ENCODE results near the gene ZFHX2. TPM values are rescaled to one million over a fixed set of nuclear protein-coding genes. Genes with fewer than 3 reads are reported as not detected.
A peak's percentile ranks its signal among the peaks of the same experiment; 100 is the strongest.

The ZFHX2 gene
- total RNA-seq, 1 experiment from 2014 or later, result 2.2 TPM

DNA sequence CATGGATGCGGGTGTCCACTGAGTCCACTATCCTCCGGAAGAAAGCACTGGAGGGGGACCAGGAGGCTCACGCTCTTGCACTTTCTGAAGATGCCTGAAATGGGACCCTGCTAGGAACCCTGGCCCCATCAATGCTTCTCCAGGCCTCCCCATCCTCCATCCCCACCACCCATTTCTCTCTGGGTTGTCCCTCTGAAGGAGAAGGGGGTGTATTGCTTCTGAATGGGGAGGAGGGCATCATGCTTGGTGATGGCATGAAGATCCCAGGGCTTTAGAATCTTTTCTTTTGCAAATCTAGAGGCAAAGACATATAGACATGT, 27.7 kb upstream of the ZFHX2 start:
- peak; percentile 43 for DNase-seq
- no peaks in the 10 kb centered on the region for H3K36me3 ChIP-seq (replicated peaks; ENCODE audit: control insufficient read depth, insufficient read depth, low read length)
- no peak overlapping the region for H3K4me3 ChIP-seq (ENCODE audit: insufficient read depth, low read depth, low read length)
- peaks cover 43% of the 10 kb centered on the region for H3K27me3 ChIP-seq (ENCODE audit: control insufficient read depth, insufficient read depth, low read length)

DNA sequence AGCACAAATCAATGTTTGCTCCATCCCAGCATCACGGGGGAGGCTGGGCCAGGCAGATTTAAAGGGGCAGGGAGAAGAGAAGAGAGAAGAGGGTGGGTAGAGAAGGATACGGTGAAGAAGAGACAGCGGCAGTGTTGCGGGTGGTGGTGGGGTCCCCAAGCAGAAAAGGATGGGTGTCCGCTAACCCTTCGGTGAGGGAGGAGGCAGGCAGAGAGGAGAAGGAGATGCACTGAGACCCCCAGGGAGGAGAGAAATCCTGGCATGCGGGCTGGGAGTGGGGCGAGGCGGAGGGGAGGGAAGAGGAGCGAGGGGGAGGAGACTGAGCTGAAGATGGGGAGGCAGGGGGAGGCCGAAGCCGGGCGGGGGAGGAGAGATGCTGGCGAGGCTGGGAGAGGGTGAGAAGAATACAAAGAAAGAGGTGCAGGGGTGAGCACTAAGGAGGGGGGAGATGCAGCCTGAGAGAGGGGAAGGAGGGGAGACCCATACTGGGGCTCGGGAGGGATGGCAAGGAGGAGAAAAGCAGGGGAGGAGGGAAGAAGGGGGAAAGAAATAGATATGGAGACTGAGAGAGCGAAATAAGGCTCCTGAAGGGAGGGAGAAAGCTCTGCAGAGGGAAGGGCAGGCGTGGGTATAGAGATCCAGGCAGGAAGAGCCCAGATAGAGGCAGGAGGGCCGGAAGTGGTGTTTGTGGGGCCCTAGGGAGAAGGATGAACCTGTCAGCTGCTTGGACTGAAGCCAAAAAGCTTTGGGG, 27.2 kb upstream of the ZFHX2 start, which contains the start of gene JPH4:
TSS of gene JPH4 (minus strand) at position 231 of the 751 bp plus-strand sequence. CDS start 1,337 bp downstream, outside the sequence.
- H3K27me3 ChIP-seq (ENCODE audit: control insufficient read depth, insufficient read depth, low read length), result peaks cover 43% of the 10 kb centered on the region
- H3K4me3 ChIP-seq (ENCODE audit: insufficient read depth, low read depth, low read length), result peak within 1 kb of the TSS; percentile 53

DNA sequence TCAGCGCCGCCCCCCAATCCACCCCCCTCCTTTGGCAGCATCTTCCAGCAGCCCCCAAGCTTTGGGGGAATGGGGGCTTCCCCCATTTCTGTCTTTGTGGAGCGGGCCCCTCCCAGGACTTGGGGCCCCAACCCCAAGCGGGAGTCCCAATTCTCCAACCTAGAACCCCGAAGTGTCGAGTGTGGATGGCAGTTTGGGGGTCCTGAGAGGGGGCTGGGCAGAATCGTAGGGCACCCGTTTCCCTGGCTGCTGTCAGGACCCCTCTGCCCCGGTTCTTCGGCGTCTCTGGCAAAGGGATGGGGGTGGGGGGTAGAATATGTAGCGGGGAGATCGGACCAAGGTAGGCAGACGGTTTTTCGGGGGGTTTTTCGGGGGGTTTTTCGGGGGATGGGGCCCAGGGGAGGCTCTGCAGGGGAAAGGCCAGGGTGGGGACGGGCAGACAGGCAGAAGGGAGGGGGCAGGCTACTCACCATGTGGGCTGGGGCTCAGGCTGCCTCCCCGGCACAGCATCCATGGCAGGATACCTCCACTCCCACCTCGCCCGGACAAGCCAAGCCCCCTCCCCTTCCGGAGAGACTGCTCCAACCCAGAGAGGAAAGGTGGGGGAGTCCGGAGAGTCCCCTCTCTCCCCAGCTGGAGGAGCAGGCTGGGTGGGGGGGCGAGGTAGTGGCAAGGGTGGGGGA, 26.3 kb upstream of the ZFHX2 start:
- peaks cover 43% of the 10 kb centered on the region for H3K27me3 ChIP-seq (ENCODE audit: control insufficient read depth, insufficient read depth, low read length)
- DNase-seq, result peak; percentile 88
- H3K4me3 ChIP-seq (ENCODE audit: insufficient read depth, low read depth, low read length), result peak overlapping the region; percentile 53
- peaks cover 1% of the 10 kb centered on the region; the same call in 1 of the 2 replicates for H3K36me3 ChIP-seq (replicated peaks; ENCODE audit: control insufficient read depth, insufficient read depth, low read length)

More for the DNA sequence above, 27.2 kb upstream of the ZFHX2 start, which contains the start of gene JPH4:
- DNase-seq, result peak; percentile 89
- no peaks in the 10 kb centered on the region for H3K36me3 ChIP-seq (replicated peaks; ENCODE audit: control insufficient read depth, insufficient read depth, low read length)

DNA sequence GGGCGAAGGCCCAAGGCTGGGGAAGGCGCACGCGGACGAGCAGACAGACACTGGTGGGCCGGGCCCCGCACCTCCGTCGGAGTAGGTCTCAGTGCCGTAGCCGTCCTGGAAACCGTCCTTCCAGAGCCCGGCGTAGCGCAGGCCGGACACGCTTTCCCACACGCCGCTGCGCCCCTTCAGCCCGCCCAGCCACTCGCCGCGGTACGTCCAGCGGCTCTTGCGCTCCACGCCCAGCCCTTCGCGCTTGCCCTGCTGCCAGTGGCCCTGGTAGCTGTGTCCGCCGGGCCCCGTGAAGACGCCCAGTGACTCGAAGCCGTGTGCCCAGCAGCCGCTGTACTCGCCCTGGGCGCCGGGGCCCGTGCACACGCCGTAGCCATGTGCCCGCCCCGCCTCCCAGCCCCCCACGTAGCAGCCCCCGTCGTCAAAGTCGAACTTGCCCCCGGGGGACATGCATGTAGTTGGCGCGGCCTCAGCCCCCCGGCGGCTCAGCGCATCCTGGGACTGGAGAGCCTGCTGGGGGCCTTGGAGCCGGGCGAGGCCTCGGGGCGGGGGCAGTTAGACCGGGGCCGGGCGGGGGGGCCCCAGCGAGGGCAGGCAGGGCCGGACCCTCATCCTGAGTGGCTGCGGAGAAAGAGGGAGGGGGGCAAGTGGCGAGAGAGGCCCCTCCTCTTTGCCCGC, 25.6 kb upstream of the ZFHX2 start:
- peak overlapping the region; percentile 53 for H3K4me3 ChIP-seq (ENCODE audit: insufficient read depth, low read depth, low read length)
- H3K36me3 ChIP-seq (replicated peaks; ENCODE audit: control insufficient read depth, insufficient read depth, low read length), result peaks cover 1% of the 10 kb centered on the region; the same call in 1 of the 2 replicates
- peak; percentile 90 for DNase-seq
- peaks cover 43% of the 10 kb centered on the region for H3K27me3 ChIP-seq (ENCODE audit: control insufficient read depth, insufficient read depth, low read length)

DNA sequence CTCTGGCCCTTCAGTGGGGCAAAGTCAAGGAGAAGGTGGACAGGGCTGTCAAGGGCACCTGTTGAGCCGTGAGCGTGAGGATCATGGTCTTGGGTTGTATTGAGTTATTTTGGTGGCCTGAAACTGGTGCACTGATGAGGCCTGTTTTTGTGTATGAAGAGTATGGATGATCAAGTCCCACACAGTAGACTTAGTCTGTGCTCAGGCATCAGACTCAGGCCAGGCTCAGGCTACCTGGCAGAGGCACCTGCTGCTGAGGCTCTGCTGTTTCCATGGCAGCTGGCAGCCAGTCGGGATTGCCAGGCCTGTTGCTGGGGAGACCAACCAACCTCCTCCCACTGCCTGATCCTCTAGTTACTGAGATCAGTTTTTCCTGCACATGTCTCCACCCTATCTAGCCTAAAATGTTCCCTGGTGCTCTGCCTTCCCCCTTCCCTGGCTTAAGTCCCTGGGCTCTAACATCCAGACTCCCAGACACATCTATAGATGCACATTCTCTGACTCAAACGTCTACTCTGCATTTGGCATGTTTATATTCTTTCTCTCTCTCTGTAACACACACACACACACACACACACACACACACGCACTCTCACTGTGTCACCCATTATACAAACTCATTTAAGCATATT, 21.9 kb upstream of the ZFHX2 start:
- peaks cover 37% of the 10 kb centered on the region for H3K27me3 ChIP-seq (ENCODE audit: control insufficient read depth, insufficient read depth, low read length)
- H3K36me3 ChIP-seq (replicated peaks; ENCODE audit: control insufficient read depth, insufficient read depth, low read length), result peaks cover 1% of the 10 kb centered on the region; the same call in 1 of the 2 replicates
- no peak overlapping the region for H3K4me3 ChIP-seq (ENCODE audit: insufficient read depth, low read depth, low read length)
- peak; percentile 30 for DNase-seq

DNA sequence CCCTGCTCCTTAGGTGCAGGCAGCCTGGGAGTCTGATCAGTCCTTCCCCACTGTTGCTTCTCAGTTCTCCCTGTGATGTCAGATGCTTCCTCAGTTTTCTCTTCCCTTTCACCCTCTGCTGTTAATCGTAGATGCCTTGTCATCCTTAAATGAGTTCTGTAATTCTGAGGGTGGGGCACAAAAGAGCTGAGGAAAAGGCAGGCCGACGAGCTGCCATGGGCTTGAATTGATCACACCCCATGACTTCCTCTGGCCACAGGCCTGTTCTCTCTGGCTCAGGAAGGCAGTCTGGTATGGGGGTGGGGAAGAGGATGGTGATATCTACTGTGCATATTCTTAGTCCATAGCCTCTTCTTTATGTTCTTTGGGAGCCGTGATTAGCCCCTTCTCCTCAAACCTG, 21.3 kb upstream of the ZFHX2 start:
- no peak overlapping the region for H3K4me3 ChIP-seq (ENCODE audit: insufficient read depth, low read depth, low read length)
- peaks cover 1% of the 10 kb centered on the region; the same call in 1 of the 2 replicates for H3K36me3 ChIP-seq (replicated peaks; ENCODE audit: control insufficient read depth, insufficient read depth, low read length)
- no peak for DNase-seq
- H3K27me3 ChIP-seq (ENCODE audit: control insufficient read depth, insufficient read depth, low read length), result peaks cover 31% of the 10 kb centered on the region

DNA sequence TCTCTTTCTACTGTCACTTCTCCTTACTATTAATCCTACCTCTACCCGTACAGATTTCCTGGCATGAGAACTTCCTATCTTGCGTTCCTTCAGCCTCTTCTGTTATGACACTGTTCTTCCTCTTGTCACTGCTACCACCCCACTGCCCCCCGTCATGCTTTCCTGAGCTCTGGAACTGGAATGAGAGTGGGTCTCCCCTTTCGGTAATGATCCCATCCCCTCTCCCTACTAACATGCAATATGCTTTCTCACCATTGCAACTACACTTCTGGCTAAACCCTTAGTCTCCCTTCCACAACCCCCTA, 20.9 kb upstream of the ZFHX2 start:
- no peak for DNase-seq
- no peak overlapping the region for H3K4me3 ChIP-seq (ENCODE audit: insufficient read depth, low read depth, low read length)
- peaks cover 1% of the 10 kb centered on the region; the same call in 1 of the 2 replicates for H3K36me3 ChIP-seq (replicated peaks; ENCODE audit: control insufficient read depth, insufficient read depth, low read length)
- H3K27me3 ChIP-seq (ENCODE audit: control insufficient read depth, insufficient read depth, low read length), result peaks cover 28% of the 10 kb centered on the region

DNA sequence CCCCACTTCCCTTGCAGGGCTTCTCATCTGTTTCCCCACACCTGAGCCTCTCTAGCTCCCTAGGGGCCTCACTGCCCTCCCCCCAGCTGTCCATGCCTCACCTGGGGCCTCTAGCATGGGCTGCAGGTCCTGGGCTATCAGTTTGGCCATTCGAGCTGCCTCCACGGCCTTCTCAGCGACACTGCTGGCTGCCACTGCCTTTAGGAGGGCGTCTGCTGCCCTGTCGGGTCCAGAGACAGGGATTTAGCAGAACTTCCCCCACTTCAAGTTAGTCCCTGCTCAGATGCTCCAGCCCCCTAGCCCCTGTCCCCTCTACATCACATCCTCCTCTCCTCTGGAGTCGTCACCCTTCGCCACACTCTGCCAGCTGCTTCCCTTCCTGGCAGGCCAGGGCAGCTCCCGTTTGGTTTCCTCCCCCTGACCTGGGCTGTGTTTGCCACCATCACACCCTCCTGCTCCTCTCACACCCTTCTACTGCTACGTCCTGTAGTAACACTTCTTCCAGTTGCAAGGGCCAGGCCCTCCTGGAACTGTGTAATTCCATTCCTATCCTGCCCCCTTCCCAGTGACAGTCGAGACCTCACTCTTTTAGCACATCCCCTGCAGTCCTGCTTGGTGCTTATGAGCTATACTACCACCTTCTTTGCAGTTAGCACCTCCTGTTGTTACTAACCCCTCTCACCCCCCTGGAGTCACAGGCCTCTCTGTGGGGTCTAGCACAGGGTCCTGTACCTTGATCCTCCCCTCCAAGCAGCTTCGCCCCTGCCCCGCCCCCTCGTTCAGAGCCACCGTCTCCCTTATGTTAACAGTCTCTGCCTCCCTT, 20.3 kb upstream of the ZFHX2 start:
- H3K36me3 ChIP-seq (replicated peaks; ENCODE audit: control insufficient read depth, insufficient read depth, low read length), result peaks cover 1% of the 10 kb centered on the region; the same call in 1 of the 2 replicates
- no peak for DNase-seq
- H3K4me3 ChIP-seq (ENCODE audit: insufficient read depth, low read depth, low read length), result no peak overlapping the region
- H3K27me3 ChIP-seq (ENCODE audit: control insufficient read depth, insufficient read depth, low read length), result peaks cover 22% of the 10 kb centered on the region

DNA sequence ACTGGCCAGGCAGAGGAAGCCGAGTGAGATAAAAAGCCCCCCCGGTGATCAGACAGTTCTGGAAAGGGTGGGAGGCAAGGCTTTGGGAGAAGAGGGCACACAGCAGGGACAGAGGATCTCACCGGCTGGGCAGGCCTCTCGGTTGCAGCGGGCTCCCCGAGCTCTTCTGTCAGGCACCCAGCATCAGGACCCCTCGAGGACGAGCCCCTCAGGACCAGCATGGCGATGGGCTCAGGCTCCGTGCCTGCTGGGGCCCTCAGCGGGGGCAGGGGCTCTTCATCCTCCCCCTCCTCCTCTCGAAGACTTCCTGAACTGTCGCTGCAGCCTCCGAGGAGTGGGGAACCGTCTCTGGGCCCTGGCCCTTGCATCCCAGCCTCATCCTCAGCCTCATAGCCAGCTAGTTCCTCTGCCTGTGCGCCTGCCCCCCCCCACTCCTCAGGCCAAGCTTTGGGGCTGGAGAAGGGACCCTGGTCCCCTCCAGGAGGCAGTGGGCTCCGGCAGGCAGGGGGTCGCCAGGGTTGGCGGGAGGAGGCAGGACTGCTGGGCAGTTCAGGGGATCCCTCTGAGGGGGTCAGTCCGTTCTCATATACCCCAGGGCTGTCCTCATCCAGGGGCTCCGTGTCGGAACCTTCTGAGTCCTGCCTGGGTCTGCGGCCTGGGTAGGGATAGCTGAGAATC, 19.4 kb upstream of the ZFHX2 start:
- Histone ChIP-seq H3K27me3 (ENCODE audit: control insufficient read depth, insufficient read depth, low read length) (peaks cover 12% of the 10 kb centered on the region), H3K36me3 (replicated peaks; ENCODE audit: control insufficient read depth, insufficient read depth, low read length) (peaks cover 2% of the 10 kb centered on the region), H3K4me3 (ENCODE audit: insufficient read depth, low read depth, low read length) (no peak overlapping the region)
- no peak for DNase-seq

DNA sequence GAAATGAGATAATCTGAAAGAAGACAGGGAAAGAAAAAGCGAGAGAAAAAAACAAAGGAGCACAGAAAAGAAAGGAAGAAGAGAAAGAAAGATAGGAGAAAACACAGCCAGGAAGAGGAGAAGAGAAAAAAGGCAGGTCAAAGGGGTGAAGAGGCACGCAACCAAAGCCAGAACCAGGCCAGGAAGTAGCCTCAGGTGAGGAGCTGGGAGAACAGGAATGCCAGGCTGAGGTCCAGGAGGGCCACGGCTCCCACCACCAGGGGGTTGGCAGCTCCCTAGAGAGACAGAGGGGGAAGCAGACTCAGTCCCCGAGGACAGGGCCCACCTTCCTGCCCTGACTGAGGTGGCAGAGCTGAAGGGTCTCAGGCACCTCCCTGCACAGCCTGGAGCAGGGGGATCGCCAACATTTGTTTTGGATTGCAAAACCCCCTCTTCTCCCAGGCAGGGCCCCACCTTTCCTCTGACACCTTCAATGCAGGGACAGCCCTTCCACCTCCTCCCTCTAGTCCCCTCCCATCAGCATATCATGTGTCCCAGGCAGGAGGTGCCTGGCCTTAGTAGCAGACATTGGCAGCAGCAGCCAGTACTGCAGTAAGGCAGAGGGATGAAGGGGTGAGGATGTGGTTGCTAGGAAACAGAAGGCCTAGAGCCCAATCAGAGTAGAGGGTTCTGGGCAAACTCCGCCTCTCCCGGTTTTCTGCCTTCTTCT, 18.0 kb upstream of the ZFHX2 start:
- no peaks in the 10 kb centered on the region; the same call in 1 of the 2 replicates for H3K27me3 ChIP-seq (ENCODE audit: control insufficient read depth, insufficient read depth, low read length)
- no peak overlapping the region for H3K4me3 ChIP-seq (ENCODE audit: insufficient read depth, low read depth, low read length)
- peaks cover 14% of the 10 kb centered on the region for H3K36me3 ChIP-seq (replicated peaks; ENCODE audit: control insufficient read depth, insufficient read depth, low read length)
- DNase-seq, result peak; percentile 89

DNA sequence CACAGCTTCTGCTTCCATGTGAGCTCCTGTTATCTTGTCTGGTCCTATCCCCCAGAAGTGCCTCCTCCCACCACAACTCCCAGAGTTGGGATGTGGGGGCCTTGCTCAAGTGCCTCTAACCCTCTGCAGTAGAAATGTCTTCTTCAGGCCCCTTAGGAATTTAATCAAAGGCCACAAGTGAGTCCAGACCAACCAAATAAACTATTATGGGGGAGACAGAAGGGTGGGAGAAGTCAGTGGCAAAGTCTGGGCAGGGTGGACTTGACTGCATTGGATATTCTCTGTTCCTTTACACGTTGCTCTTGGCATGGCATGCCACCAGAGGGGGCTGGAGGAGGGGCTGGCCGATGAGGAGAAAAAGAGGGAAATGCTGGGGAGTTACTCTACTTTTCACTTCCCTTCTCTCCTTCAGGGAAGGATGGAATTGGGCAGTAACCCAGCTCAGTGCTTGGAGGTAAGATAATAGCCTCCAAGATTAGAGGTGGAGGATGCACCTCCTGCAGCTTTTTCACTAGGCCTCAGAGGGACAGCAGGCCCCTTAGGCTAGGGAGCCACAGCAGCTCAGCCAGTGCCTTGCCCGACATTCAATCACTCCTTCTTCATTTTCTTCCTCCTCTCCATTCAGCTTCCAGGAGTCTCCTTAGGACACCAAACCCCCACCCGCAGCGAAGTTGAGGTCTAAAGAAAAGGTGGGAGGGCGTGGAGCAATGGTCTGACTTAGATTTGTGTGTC, 17.2 kb upstream of the ZFHX2 start:
- H3K4me3 ChIP-seq (ENCODE audit: insufficient read depth, low read depth, low read length), result no peak overlapping the region
- DNase-seq, result peak; percentile 81
- H3K27me3 ChIP-seq (ENCODE audit: control insufficient read depth, insufficient read depth, low read length), result no peaks in the 10 kb centered on the region; the same call in 1 of the 2 replicates
- peaks cover 22% of the 10 kb centered on the region for H3K36me3 ChIP-seq (replicated peaks; ENCODE audit: control insufficient read depth, insufficient read depth, low read length)

DNA sequence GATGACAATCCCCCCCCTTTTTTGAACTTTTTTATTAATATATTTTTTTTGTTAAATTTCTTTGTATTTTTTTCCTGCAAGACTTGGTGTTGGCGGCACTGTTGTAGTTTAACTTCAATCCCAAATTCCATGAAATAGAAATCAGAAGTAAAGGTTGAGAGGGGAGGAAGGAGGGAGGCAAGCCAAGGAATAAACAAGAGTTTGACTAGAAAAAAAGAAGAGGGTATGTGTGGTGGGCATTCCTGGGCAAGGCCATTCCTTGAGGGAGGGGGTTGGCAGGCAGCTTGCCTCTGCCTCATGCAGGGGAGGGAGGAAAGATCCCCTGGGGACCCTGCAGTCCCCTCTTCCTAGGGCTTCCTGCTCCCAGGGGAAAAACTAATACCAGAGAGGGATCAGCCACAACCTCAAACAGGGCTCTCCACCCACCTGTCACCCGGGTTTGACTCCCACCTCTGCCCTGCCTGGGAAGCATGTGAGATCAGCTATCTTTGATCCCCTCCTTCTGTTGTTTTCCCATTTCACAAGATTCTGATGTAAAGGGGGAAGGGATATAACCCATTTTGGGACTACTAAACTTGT, 16.5 kb upstream of the ZFHX2 start:
- Histone ChIP-seq H3K4me3 (ENCODE audit: insufficient read depth, low read depth, low read length) (peak overlapping the region; percentile 73; the same call in 1 of the 2 replicates), H3K36me3 (replicated peaks; ENCODE audit: control insufficient read depth, insufficient read depth, low read length) (peaks cover 24% of the 10 kb centered on the region), H3K27me3 (ENCODE audit: control insufficient read depth, insufficient read depth, low read length) (no peaks in the 10 kb centered on the region)
- no peak for DNase-seq
